Measurements from ENCODE around the gene ATXN1. TPM values are rescaled to one million over a fixed set of nuclear protein-coding genes. Genes with fewer than 3 reads are reported as not detected.

The ATXN1 gene
- total RNA-seq, 3 donors from 2014 or later, result 30.4 to 87.3 (median 50.1) TPM

DNA sequence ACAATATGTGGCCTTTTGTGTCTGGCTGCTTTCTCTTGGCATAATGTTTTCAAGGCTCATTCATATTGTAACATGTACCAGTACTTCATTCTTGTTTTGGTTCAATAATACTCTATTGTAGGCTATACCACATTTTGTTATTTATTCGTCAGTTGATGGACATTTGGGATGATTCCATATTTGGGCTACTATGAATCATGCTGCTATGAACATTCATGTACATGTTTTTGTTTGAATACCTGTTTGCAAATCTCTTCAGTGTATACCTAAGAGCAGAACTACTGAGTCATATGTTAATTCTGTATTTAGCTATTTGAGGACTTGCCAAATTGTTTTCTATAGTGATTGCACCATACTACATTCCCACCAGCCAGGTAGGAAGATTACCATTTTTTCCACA is 263.0 kb downstream of the ATXN1 start:
- Histone ChIP-seq H3K4me1 (ENCODE audit: low read depth) (no peaks in the 10 kb centered on the region), H3K36me3 (ENCODE audit: low read depth) (no peaks in the 10 kb centered on the region), H3K9me3 (no peaks in the 10 kb centered on the region), H3K4me3 (no peak overlapping the region)
- intact Hi-C loops (cut with DNase I, micrococcal nuclease), result no loop called here
- ATAC-seq (no peak), DNase-seq (no peak)
- TF ChIP-seq, protein P1, sequence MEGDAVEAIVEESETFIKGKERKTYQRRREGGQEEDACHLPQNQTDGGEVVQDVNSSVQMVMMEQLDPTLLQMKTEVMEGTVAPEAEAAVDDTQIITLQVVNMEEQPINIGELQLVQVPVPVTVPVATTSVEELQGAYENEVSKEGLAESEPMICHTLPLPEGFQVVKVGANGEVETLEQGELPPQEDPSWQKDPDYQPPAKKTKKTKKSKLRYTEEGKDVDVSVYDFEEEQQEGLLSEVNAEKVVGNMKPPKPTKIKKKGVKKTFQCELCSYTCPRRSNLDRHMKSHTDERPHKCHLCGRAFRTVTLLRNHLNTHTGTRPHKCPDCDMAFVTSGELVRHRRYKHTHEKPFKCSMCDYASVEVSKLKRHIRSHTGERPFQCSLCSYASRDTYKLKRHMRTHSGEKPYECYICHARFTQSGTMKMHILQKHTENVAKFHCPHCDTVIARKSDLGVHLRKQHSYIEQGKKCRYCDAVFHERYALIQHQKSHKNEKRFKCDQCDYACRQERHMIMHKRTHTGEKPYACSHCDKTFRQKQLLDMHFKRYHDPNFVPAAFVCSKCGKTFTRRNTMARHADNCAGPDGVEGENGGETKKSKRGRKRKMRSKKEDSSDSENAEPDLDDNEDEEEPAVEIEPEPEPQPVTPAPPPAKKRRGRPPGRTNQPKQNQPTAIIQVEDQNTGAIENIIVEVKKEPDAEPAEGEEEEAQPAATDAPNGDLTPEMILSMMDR (IDR thresholded peaks at IDR 0.05), result no peak

DNA sequence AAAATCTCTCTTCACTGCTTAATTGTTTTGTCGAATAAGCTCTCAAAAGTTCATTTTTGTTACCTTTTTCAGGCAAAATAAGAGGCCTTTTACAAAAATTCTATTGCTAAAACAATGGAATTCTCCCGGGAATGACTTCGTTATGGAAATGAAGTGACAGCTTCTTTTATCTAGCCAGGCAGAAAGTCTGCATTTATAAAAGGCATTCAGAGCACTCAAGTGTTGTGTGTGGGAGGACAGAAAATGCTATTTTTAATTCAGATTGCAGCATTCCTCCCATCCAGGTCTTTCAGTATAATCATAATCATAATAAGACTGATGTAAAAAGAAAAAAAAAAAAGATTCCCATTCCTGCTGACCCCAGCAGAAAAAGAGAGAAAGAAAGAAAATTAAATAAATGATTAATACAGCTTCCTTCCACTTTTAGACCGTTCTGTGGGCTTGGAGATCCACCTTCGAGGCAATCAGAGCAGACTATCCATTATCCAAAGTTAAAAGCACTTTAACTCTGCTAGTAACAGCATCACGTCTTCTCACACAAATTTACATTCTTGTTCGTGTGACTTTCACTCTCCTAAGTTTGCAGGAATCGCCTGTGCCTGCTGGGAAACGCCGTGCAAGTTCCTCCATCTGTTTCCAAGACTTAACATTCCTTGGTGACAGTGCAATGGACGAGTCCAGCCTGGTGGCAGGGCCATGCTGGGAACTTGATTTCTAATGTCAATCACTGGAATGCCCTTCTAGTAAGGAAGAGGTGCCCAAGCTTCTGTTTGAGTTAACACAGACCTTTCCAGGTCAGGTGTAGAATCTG is 264.1 kb downstream of the ATXN1 start:
- Histone ChIP-seq H3K4me1 (ENCODE audit: low read depth) (no peaks in the 10 kb centered on the region), H3K4me3 (no peak overlapping the region), H3K9me3 (no peaks in the 10 kb centered on the region), H3K36me3 (ENCODE audit: low read depth) (no peaks in the 10 kb centered on the region)
- intact Hi-C loops (cut with DNase I, micrococcal nuclease), result no loop called here
- TF ChIP-seq, protein P1 (IDR thresholded peaks at IDR 0.05), result no peak
- no peak for ATAC-seq
- DNase-seq, result no peak

GRCh38 chr6:16496210-16496609 is 265.1 kb downstream of the ATXN1 start:
- intact Hi-C loops (cut with DNase I, micrococcal nuclease), result no loop called here
- Histone ChIP-seq H3K9me3 (no peaks in the 10 kb centered on the region), H3K4me1 (ENCODE audit: low read depth) (no peaks in the 10 kb centered on the region), H3K4me3 (no peak overlapping the region), H3K36me3 (ENCODE audit: low read depth) (no peaks in the 10 kb centered on the region)
- no peak for DNase-seq
- TF ChIP-seq, protein P1 (IDR thresholded peaks at IDR 0.05), result no peak
- no peak for ATAC-seq

GRCh38 chr6:16494793-16495192 is 266.5 kb downstream of the ATXN1 start:
- H3K4me3 ChIP-seq, result no peak overlapping the region
- H3K36me3 ChIP-seq (ENCODE audit: low read depth), result no peaks in the 10 kb centered on the region
- intact Hi-C loops (cut with DNase I, micrococcal nuclease), result no loop called here
- H3K9me3 ChIP-seq, result no peaks in the 10 kb centered on the region
- TF ChIP-seq, protein P1 (IDR thresholded peaks at IDR 0.05), result no peak
- peak; percentile 36 for ATAC-seq
- H3K4me1 ChIP-seq (ENCODE audit: low read depth), result no peaks in the 10 kb centered on the region
- no peak for DNase-seq

DNA sequence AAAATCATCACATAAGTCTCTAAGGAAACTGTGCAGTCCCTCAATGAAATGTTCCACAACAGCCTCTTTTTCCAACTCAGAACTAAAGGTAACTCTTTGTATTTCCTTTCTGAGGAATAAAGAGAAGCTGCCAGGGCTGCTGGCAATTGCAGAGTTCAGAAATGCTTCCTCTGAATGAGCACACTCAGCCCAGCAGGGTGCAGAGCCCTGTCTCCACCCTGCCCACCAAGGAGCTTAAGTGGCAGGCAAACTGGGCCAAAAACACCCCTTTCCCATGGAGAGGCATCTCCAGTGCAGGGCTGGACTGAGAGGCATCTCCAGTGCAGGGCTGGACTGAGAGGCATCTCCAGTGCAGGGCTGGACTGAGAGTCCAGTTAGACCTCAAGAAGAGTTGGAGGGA is 267.5 kb downstream of the ATXN1 start:
- TF ChIP-seq, protein P1 (IDR thresholded peaks at IDR 0.05), result no peak

More for the DNA sequence above, 267.5 kb downstream of the ATXN1 start:
- H3K9me3 ChIP-seq, result no peaks in the 10 kb centered on the region
- intact Hi-C loops (cut with DNase I, micrococcal nuclease), result no loop called here
- H3K4me1 ChIP-seq (ENCODE audit: low read depth), result no peaks in the 10 kb centered on the region
- DNase-seq, result no peak
- no peak for ATAC-seq
- no peaks in the 10 kb centered on the region for H3K36me3 ChIP-seq (ENCODE audit: low read depth)
- H3K4me3 ChIP-seq, result no peak overlapping the region

Measured in mucosa of descending colon (tissue), 3 donors.